Smooth muscle cell (in vitro differentiated cells): Measurements from ENCODE around the gene DTNA. TPM values are rescaled to one million over a fixed set of nuclear protein-coding genes. Genes with fewer than 3 reads are reported as not detected.

Source experiments
- DNase-seq: peaks from one replicate; lab custom pipeline; 2025; ENCODE audit not compliant: unreplicated experiment; lab: John Stamatoyannopoulos, UW
- H2AFZ ChIP-seq: fragments of 200-600 bp; sonication (generic); 2 replicates; pipeline ENCODE4 v1.6.0; 2016; ENCODE audit warnings: antibody characterized with exemption, low read depth, mild to moderate bottlenecking
- H3F3A ChIP-seq: fragments of 200-600 bp; sonication (generic); 2 replicates; pipeline ENCODE4 v1.6.0; 2017; ENCODE audit warnings: antibody characterized with exemption, low read depth
- H3K27ac ChIP-seq: fragments of 200-600 bp; sonication (generic); 2 replicates; pipeline ENCODE4 v1.5.1; 2016; ENCODE audit warnings: low read depth, mild to moderate bottlenecking
- H3K27me3 ChIP-seq: fragments of 200-600 bp; sonication (generic); 2 replicates; pipeline ENCODE4 v1.6.1; 2016; ENCODE audit warnings: low read depth, mild to moderate bottlenecking
- H3K36me3 ChIP-seq: fragments of 200-600 bp; sonication (generic); 2 replicates; pipeline ENCODE4 v1.5.1; 2016; ENCODE audit warnings: low read depth
- H3K4me1 ChIP-seq: fragments of 200-600 bp; sonication (generic); 2 replicates; pipeline ENCODE4 v1.5.1; 2016; ENCODE audit warnings: low read depth
- H3K4me2 ChIP-seq: fragments of 200-600 bp; sonication (generic); 2 replicates; pipeline ENCODE4 v1.6.0; 2016; ENCODE audit warnings: mild to moderate bottlenecking
- H3K4me3 ChIP-seq: fragments of 200-600 bp; sonication (generic); 2 replicates; pipeline ENCODE4 v1.5.1; 2016; ENCODE audit warnings: mild to moderate bottlenecking
- H3K79me2 ChIP-seq: fragments of 200-600 bp; sonication (generic); 2 replicates; pipeline ENCODE4 v1.6.0; 2016; ENCODE audit warnings: low read depth, mild to moderate bottlenecking
- H3K9ac ChIP-seq: fragments of 200-600 bp; sonication (generic); 2 replicates; pipeline ENCODE4 v1.6.0; 2016; ENCODE audit warnings: low read depth
- H3K9me3 ChIP-seq: fragments of 200-600 bp; sonication (generic); replicated peaks from 2 replicates; pipeline ENCODE4 v1.5.1; 2016; ENCODE audit warnings: low read depth
- H4K20me1 ChIP-seq: fragments of 200-600 bp; sonication (generic); 2 replicates; pipeline ENCODE4 v1.6.0; 2016; ENCODE audit warnings: low read depth
- WGBS: methylation state at CpG from one replicate; pipeline ENCODE4 v1.1.7; 2016; ENCODE audit warnings: low lambda C conversion rate; 5-methylcytosine and 5-hydroxymethylcytosine counted together
- polyA plus RNA-seq: library from polyadenylated mRNA; unstranded; fragments of >200 nt; fragmentation: Nextera tagmentation; extraction: Ambion mirVana; gene quantifications from 2 replicates; pipeline ENCODE4 v1.2.1, GENCODE V29; 2016
- total RNA-seq: library from RNA; depleted of rRNA; stranded (reverse); fragments of >200 nt; gene quantifications from 2 replicates; pipeline ENCODE4 v1.2.3, GENCODE V29; 2014
- TF ChIP-seq, protein P1 (sequence below): fragments of 200-600 bp; sonication (generic); IDR thresholded peaks from 2 replicates; pipeline ENCODE4 v1.5.1; 2017; ENCODE audit warnings: borderline replicate concordance, mild to moderate bottlenecking, antibody characterized with exemption; ENCODE audit not compliant: insufficient read depth, poor library complexity, severe bottlenecking

The DTNA gene
- total and polyA plus RNA-seq, 2 experiments from 2014 or later: 3.0 to 3.1 TPM

DNA sequence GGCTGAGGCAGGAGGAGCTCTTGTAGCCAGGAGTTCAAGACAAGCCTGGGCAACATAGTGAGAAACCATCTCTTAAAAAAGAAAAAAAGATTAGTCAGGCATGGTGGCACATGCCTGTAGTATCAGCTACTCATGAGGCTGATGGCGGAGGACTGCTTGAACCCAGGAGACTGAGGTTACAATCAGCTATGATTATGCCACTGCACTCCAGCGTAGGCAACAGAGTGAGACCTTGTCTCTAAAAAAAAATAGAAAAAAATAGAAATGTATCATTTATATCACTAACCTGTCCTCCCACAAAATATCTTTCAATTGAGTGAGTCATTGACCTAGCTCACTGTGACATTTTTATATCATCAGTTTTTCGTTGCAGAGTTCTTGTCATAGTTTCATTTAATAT, 152.5 kb downstream of the DTNA start:
- no peak overlapping the region for H3K4me2 ChIP-seq
- H3K9ac ChIP-seq: no peak overlapping the region
- TF ChIP-seq, protein P1, sequence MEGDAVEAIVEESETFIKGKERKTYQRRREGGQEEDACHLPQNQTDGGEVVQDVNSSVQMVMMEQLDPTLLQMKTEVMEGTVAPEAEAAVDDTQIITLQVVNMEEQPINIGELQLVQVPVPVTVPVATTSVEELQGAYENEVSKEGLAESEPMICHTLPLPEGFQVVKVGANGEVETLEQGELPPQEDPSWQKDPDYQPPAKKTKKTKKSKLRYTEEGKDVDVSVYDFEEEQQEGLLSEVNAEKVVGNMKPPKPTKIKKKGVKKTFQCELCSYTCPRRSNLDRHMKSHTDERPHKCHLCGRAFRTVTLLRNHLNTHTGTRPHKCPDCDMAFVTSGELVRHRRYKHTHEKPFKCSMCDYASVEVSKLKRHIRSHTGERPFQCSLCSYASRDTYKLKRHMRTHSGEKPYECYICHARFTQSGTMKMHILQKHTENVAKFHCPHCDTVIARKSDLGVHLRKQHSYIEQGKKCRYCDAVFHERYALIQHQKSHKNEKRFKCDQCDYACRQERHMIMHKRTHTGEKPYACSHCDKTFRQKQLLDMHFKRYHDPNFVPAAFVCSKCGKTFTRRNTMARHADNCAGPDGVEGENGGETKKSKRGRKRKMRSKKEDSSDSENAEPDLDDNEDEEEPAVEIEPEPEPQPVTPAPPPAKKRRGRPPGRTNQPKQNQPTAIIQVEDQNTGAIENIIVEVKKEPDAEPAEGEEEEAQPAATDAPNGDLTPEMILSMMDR: no peak
- no peaks in the 10 kb centered on the region for H3K27me3 ChIP-seq
- WGBS: 96% methylated on average over 3 of the region's 3 CpGs
- H3K79me2 ChIP-seq: no peaks in the 10 kb centered on the region
- H3K36me3 ChIP-seq: no peaks in the 10 kb centered on the region
- H3K27ac ChIP-seq: no peak overlapping the region
- no peaks in the 10 kb centered on the region for H4K20me1 ChIP-seq
- H3K9me3 ChIP-seq: no peaks in the 10 kb centered on the region
- H3K4me3 ChIP-seq: no peak overlapping the region
- no peak overlapping the region for H2AFZ ChIP-seq
- H3K4me1 ChIP-seq: no peaks in the 10 kb centered on the region
- no peaks in the 10 kb centered on the region for H3F3A ChIP-seq
- no peak for DNase-seq

DNA sequence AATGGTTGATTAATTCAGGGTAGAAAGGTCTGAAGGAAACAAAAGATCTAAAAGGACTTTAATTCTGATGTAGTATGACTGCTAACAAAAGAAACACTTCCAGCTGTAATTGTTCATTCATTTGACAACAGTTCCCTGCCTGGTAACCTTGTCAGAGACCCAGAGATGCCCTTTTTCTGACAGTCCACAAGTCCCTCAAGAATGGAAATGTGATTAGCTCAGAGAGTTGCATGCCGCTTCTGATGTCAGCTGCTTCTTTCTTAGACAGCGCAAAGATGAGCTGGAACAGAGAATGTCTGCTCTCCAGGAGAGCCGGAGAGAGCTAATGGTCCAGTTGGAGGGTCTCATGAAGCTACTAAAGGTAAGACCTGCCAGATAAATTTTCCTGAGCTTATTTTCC, 153.6 kb downstream of the DTNA start:
- Histone ChIP-seq H2AFZ (no peak overlapping the region), H3K4me3 (no peak overlapping the region), H3K9ac (no peak overlapping the region), H3K4me2 (no peak overlapping the region), H3K79me2 (no peaks in the 10 kb centered on the region), H3F3A (no peaks in the 10 kb centered on the region), H3K9me3 (no peaks in the 10 kb centered on the region), H3K27me3 (no peaks in the 10 kb centered on the region), H3K4me1 (no peaks in the 10 kb centered on the region), H4K20me1 (no peaks in the 10 kb centered on the region), H3K27ac (no peak overlapping the region), H3K36me3 (no peaks in the 10 kb centered on the region)
- 96% methylated on average over 3 of the region's 3 CpGs for WGBS
- no peak for DNase-seq
- TF ChIP-seq, protein P1: no peak

DNA sequence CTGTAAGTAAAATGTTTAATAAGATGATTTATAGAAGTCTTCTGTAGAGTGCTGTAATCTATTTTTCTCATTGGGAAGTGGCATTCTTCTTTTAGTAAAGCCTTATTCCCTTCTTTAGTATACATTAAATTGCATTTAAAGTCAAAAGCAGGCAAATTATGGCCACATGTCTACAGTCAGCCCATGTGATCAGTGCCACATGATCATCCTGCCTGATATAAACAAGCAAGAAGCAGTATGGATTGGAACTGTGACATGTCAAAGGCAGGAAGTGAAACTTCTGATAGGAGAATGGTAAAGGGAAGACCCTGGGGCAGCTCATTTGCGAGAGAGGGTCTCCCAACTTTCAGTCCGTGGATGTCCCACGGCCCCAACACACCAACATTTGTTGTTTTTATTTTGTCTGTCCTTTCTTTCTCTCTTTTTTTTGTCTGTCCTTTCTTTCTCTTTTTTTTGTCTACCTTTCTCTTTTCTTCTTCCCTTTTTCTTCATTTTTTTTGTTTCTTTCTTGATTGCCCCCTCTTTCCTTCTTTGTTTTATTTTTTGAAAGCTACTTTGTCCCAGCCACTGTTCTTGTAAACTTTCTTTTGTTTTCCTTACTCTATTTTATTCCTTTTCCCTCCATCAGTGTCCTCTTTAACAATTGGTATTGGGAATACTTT, 154.9 kb downstream of the DTNA start:
- no peak overlapping the region for H3K9ac ChIP-seq
- no peaks in the 10 kb centered on the region for H3K4me1 ChIP-seq
- no peaks in the 10 kb centered on the region for H3K36me3 ChIP-seq
- DNase-seq: no peak
- TF ChIP-seq, protein P1: no peak
- H3K4me2 ChIP-seq: no peak overlapping the region
- no peaks in the 10 kb centered on the region for H3K79me2 ChIP-seq
- H4K20me1 ChIP-seq: no peaks in the 10 kb centered on the region
- no peak overlapping the region for H3K4me3 ChIP-seq
- no peaks in the 10 kb centered on the region for H3F3A ChIP-seq
- no peak overlapping the region for H3K27ac ChIP-seq
- WGBS: 93% methylated on average over 3 of the region's 3 CpGs
- no peaks in the 10 kb centered on the region for H3K27me3 ChIP-seq
- no peak overlapping the region for H2AFZ ChIP-seq
- H3K9me3 ChIP-seq: no peaks in the 10 kb centered on the region

DNA sequence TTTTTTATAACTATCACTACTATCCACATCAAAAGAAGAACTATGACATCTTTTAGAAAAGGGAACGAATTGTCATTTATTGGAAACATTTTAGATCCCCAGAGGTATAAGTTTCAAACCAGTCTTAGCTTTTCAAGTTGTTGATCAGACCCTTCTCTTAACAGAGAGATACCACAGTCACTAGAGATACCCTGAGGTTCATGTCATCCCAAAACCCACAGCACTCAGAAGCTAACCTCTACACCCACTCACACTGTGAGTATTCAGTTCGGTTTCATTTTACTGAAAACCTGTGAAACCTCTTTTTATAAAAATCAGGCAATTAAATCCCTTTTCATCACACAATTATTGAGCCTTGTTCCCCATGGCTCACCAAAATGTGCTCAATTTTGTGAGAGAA, 156.2 kb downstream of the DTNA start:
- Histone ChIP-seq H3K79me2 (no peaks in the 10 kb centered on the region), H2AFZ (no peak overlapping the region), H3K27me3 (no peaks in the 10 kb centered on the region), H3K36me3 (no peaks in the 10 kb centered on the region), H3K9me3 (no peaks in the 10 kb centered on the region), H3K9ac (no peak overlapping the region), H4K20me1 (no peaks in the 10 kb centered on the region), H3K4me2 (no peak overlapping the region), H3F3A (no peaks in the 10 kb centered on the region), H3K4me3 (no peak overlapping the region), H3K4me1 (no peaks in the 10 kb centered on the region), H3K27ac (no peak overlapping the region)
- TF ChIP-seq, protein P1: no peak
- DNase-seq: no peak
- 88% methylated on average over 2 of the region's 2 CpGs for WGBS
